ENCODE data around the gene CYP4F22.
"Not testable (repeated sequence)": the region's sequence is repeated elsewhere in the genome, so short reads cannot be mapped to it uniquely, and the experiment has no call there.

CYP4F22 gene

DNA sequence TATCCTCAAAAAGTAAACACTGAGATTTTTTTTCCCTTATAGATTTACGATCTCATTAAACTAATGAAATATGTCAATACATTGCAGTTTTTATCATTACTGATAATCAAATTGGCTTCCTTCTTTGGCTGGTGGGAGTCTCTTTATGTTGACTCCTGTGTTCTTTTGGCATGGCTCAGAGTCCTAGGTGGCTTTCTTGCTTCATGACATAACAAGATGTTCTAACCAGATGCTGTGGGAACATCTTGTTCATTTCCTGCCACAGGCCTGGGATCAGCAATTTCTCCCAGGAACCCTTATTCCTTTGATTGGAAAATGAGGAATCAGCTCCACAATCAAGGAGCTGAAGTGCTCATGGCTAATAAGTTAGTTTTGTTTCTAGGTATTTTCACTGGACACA lies 13.2 kb upstream of the CYP4F22 start:
- no peak for DNase-seq

DNA sequence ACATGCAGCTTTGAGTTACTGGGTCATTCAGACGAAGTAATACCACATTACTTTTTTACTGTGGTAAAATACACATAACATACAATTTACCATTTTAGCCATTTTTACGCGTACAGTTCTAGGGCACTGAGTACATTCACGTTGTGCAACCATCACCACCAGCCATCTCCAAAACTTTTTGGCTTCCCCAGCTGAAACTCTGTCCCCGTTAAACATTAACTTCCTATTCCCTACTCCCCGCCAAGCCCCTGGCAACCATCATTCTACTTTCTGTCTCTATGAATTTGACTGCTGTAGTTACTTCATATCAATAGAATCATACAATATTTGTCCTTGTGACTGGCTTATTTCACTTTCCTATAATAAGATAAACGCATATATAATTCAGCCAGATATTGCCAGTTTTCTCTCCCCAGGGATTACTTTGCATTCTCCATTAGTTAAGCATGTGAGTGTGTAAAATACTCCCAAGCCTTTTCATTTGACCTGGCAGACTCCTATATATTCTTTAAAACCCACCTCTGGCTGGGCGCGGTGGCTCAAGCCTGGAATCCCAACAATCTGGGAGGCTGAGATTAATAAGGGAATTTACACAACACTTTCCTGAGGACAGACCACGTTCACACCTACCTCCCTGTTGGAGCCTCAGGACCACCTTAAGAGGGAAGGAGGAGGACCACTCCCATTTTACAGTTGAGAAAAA lies 10.0 kb upstream of the CYP4F22 start:
- no peak for DNase-seq

DNA sequence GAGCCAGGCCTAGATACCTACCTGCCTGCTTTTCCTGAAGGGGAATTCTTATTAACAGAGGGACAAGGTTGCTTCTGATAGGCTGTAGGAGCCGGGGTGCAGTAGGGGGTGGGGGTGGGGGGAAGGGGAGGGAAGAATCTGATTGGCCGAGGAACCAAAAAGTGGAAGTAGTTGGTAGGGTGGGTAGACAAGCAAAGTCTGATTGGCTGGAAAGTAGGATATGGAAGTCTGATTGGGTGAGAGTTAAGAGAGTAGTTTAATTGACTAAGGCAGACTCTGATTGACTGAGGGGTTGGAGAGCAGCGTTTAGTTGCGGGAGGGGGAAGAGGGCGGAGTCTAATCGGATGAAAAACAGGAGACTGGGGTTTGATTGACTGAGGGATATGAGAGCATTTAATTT lies 9.4 kb upstream of the CYP4F22 start:
- DNase-seq: no peak

DNA sequence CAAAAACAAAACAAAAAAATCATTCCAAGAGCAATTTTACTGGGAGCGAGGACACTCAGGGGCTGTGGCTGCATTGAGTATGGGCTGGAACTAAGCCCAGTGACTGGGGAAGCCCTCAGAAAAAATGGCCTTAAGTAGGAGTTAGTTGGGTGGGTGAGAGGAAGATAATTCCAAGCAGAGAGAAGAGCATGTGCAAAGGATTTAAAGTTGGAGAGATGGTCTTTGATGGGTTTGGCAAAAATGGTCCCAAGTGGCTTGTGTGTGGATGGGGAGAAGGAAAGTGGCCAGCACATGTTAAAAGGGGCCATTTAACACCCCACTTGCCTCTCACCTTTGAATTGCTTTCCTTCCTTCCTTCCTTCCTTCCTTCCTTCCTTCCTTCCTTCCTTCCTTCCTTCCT lies 6.7 kb upstream of the CYP4F22 start:
- DNase-seq: no peak

DNA sequence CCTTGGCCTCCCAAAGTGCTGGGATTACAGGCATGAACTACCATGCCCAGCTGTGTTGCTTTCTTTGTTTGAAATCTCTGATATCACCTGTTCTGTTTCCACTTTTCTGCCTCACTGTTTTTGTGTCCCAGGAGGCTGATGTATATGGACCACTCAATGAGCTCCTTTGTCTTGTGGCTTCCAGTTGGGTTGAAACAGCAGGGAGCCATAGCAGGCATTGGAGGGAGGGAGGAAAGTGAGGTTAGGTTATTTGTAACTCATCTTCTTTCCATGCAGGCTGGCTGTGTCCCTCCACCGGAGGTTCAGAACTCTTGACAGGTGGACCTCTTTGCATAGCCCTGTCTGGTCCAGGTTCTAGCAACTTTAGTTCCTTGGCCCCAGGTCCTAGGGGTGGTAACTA lies 6.1 kb upstream of the CYP4F22 start:
- no peak for DNase-seq

DNA sequence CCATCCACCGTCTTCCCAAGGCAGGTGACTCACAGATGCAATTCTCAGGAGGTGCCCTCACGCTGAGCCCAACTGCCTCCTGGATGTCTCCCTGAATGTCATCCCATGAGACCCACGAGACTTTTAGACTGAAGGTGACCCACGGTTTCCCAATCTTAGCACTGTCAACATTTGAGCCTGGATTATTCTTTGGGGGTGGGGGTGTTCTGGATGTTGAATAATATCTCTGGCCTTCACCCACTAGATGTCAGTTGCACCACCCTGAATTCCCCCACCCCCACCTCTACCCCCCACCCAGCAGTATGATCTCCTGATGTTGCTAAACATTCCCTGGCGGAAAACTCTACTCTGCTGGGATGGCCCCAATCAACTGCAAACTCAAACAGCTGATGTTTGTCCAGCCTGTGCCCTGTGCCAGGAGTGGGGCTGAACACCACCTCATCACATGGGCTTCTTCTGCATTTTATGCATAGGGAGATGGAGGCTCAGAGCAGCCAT lies 2.2 kb upstream of the CYP4F22 start:
- DNase-seq: no peak

DNA sequence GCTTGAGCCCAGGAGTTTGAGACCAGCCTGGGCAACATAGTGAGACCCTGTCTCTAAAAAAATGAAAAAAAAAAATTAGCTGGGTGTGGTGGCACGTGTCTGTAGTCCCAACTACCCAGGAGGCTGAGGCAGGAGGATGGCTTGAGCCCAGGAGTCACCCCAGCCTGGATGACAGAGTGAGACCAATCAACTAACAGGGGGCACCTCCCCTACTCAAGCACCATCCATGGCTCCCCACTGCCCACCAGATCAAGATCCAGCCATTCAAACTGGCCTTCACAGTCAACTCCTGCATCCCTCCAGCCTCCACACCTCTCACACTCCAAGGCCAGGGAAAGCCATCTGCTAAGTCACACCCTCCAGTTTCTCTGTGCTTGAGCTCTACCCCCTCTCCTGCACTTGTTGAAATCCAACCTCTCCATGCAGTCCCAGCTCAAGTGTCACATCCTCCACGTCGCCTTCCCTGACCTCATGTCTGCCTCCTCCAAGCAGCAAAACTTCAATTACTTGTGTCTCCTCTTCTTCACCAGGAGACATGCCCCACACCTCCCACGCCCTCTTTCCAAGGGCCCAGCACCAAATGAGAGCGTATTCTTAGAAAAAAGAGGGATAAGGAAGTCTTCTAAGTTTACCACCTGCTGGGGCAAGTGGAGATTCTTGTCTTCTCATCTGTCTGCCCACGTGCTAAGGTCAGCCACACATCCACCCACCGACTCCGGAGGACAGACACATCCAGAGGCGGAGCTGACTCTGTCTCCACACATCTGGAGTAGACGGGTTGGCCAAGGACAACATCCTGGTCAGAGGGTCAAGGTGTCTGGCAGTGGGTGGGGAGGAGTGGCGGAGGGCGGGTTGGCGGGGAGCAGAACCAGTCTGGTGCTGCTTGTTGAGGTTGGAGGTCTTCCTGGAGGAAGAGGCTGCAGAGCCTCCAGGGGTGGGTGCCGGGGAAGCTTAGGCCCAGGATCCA lies 974 bp upstream of the CYP4F22 start:
- no peak for DNase-seq

DNA sequence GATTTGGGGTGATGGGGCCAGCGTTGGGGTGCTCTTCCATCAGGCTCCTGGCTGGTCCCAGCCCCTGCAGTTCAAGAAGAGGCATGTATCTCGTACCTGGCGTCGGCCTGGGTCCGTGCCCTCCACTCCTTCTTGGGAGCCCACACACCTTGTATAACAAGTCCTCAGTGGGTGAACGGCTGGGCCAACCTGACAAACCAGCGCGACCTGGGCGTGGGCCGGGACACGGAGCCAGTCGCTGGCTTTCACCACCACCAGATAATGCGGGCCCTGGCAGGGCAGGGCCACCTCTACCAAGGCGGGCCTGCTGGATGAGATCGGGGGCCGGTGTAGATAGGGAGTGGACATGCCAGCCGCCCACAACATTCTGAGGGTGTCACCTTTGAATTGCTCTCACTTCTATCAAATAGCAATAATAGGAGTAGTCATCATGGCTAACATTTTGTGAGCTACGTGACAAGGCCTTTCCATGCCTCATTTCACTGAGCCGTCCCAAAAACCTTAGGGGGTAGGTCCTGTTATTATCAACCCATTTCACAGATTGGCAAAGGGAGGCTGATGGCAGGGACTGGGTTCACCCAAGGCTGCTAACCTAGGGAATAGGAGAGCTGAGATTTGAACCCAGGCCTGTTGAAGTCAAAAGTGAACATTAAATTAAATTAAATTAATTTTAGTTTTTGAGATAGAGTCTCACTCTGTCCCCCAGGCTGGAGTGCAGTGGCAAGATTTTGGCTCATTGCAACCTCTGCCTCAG lies 3.5 kb downstream of the CYP4F22 start:
- DNase-seq: no peak

DNA sequence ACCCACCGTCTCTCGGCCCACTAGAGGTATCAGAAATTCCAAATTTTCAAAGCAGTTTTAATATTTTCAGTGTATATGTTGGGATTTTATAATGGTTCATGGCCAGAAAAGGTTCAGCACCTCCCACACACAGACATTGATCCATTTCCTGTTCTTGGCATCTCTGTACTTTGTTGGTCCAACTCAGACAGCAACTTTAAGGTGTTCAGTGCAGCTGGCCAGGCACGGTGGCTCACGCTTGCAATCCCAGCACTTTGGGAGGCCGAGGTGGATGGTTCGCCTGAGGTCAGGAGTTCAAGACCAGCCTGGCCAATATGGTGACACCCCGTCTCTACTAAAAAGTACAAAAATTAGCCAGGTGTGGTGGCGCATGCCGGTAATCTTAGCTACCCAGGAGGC lies 6.9 kb downstream of the CYP4F22 start:
- not testable (repeated sequence) for DNase-seq

DNA sequence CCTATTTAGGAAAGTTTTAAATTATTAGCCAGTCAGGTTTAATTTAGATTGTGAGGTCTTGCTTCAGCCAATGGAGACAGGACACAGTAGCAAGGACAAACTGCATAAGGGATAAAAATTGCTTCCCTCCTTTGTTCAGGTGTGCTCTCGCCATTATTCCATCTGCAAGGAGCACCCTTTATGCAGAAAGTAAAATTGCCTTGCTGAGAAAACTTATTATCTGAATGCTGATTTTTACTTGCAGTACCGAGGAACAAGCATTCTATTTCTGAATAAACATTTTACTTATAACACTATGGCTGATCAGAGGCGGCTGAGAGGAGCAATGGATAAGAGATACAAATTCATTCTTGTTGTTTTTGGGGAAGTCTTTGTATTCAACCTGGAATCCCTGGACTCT lies 8.0 kb downstream of the CYP4F22 start:
- no peak for DNase-seq

DNA sequence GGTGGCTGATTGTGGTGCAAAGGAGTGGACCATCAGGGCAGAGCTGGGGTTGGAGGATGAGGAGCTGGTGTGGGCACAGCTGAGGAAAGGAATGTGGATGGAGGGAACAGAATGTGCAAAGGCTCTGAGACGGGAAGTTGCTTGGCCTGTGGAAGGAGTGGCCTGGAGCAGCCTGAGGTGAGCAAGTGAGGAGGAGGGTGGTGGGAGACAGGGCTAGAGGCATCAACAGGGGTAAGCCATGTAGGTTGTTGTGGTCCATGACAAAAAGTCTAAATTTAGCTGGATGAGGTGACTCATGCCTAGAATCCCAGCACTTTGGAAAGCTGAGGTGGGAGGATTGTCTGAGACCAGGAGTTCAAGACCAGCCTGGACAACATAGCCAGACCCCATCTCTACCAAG lies 9.5 kb downstream of the CYP4F22 start:
- DNase-seq: no peak

DNA sequence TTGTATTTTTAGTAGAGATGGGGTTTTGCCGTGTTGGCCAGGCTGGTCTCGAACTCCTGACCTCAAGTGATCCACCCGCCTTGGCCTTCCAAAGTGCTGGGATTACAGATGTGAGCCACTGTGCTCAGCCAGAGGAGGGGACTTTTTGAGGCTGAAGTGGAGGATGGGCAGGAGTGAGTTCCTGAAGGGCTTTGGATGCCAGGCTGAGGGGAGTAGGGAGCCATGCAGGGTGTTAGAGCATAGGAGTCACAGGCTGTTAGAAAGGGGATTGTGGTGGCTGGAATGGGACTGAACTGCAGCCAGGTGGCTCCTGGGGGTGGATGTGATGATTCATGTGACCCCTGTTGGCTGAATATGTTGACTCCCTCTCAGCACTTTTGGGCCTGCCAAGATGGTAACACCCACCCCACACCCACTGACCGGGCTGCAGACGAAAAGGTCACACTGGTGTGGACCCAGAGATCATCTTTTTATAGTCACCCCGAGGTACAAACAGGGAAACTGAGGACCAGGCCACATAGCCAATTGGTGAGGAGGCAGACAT lies 11.2 kb downstream of the CYP4F22 start:
- no peak for DNase-seq

DNA sequence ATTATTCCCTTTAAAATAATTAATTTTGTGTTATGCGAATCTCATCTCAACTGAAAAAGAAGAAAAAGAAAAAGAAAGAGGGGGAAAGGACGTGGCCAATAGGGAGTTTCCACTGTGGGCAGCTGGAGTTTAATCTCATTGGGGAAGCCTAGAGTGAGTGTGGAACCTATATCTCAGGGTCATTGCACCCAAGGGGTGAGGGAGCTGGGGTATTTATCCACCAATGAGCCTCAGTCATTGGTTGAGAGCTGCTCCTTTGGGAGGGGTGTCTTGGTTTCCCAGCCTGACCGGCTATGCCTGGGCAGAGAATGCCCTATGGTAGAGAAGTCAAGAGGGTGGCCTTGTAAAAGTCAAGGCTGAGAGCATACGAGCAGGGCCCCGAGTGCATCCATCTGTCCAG lies 16.5 kb downstream of the CYP4F22 start:
- DNase-seq: no peak

DNA sequence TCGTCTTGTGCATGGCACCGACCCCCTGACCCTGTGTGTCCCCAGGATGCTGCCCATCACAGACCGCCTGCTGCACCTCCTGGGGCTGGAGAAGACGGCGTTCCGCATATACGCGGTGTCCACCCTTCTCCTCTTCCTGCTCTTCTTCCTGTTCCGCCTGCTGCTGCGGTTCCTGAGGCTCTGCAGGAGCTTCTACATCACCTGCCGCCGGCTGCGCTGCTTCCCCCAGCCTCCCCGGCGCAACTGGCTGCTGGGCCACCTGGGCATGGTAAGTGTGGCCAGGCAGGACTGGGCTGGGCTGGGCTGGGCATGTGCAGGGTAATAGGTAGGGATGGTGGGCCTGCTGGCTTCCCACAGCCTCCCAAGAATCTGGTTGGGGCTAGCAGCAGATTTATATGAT lies 17.0 kb downstream of the CYP4F22 start:
- DNase-seq: no peak

DNA sequence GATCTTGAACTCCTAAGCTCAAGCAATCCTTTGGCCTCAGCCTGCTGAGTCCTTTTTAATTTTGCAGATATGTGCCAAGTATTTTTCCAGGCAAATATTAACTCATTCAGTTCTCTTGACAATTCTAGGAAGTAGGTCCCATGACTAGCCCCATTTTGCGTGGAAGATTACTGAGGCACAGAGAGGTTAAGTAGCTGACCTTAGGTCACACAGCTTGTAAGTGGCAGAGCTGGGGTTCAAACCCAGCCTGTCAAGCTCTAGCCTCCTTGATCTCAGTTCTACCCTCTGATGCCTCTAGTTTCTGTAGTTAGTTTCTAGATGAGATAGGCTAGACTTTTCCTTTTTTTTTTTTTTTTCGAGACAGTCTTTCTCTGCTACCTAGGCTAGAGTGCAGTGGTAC lies 18.1 kb downstream of the CYP4F22 start:
- DNase-seq: no peak

DNA sequence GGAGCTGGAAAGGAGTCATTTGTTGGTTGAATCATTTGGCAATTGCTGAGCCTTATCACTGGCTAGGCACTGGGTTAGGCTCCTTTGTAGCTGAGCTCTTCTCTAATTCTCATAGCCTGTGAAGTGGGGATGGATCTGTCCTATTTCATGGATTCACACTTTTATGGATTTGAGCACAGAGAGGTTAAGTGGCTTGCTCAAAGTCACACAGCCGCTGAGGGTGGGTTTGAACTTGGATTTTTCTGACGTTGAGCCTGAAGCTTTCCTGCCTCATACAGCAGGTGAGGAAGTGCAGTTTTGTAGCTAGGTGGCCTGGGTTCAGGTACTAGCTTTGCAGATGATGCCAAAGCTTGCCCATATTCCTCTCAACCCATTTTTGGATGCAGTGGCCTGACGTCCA lies 19.4 kb downstream of the CYP4F22 start:
- DNase-seq: no peak

DNA sequence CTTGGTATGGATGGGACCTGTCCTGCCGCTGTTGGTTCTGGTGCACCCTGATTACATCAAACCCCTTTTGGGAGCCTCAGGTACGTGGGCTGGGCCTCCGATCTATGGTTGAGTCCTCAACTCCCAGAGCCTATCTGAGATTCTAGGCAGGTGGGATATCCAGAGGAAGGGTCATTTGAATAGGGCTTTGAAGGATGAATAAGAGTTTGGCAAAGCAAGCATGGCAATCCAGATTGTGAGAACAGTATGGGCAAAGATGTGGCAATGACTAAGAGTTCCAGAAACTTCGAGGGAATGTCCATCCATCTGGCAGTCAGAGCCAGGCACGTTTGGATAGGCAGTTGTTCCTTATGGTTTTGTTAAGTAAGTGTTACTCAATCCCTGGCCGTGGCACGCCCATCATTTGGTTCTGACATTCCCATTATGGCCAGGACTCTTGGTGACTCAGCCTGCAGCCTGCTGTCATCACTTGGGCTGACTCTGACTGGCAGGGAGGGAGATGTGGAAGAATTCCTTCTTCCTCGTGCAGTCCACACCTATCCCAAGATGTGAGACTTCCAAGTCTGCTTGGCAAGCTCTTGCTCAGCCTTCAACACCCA lies 21.5 kb downstream of the CYP4F22 start:
- DNase-seq: no peak

DNA sequence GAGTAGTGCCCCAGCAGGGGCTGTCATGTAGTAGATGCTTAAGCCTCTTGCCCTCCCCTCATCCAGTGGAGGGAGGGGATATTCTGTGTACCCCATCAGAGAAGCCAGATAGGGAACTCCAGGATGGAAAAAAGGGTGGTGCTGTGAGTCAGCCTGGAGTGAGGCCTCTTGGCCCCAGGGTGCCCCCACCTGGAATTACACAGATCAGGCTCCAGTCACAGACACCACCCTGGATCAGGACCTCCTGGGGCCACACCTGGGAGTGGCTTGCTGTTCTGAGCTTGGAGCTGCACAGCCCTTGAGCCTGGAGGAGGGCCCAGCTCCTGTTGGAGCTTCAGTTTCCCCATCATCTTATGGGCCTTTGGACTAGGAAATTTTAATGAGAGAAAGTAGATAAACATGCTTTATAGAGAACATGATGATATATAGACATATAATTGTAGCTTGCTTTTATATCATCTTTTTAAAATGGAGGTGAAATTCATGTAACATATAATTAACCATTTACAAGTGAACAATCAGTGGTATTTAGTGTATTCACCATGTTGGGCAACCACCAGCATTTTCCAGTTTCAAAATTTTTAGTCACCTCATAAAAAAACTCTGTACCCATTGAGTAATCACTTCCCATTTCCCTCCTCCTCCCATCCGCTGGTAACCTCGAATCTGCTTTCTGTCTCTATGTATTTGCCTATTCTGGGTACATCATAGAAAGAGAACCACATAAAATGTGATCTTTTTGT lies 24.6 kb downstream of the CYP4F22 start:
- DNase-seq: no peak

DNA sequence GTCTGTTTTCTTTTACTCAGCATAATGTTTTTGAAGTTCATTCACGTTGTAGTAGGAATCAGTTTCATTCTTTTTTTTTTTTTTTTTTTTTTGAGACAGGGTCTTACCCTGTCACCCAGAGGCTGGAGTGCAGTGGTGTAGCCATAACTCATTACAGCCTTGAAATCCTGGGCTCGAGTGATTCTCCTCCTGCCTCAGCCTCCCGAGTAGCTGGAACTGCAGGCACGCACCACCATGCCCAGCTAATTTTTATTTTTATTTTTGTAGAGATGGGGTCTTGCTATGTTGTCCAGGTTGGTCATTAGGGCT lies 25.2 kb downstream of the CYP4F22 start:
- DNase-seq: not testable (repeated sequence)

DNA sequence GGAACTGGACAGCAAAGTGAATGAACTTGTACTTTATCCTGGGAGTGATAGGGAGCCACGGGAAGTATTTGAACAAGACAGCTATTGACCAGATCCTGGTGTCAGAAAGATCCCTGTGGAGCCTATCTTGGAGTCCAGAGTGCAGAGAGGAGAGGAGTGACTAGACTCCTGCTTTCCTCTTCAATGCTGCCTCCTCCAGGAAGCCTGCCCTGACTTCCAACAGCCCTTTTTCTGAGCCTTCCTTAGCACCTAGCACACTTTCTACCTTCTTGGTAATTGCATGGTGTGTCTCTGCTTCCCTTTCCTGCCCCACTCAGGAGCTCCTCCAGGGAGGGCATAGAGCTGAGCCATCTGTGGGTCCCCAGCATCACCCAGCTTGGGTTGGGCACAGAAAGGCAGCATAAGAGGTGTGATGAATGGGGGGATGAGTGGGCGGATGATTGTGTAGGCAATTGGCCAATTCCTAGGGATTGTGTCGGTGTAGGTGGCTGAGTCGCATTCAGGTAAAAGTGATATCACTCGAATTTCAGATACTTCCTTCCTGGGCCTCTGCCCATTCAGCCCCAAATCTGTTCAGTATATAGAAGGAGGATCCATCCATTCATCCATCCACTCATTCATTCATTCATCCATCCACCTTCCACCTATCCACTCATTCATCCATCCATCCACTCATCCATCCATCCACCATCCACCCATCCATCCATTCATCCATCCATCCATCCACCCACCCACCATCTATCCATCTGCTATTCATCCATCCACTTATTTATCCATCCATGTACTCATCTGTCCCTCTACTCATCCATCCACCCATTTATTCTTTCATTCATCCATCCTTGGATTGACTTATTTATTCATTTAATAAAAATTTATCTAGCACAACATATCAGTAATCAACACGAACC lies 26.9 kb downstream of the CYP4F22 start:
- no peak for DNase-seq

DNA sequence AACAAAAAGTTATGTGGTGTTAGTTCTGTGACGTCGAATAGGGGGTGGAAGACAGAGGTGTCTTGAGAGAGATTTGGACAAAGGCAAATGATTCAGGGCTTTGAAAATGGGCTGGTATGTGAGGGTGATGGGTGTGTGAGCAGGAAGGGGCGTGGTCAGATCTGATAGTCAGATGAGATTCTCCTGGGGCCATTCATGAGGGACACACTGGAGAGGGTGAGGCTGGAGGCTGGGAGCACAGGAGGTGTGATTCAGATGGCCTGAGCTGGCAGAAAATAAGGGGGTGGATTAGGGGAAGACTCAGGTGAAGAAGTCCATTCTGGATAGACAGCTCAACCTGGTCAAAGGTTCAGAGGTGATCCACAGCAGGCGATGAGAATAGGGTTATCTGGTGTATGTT lies 28.0 kb downstream of the CYP4F22 start:
- no peak for DNase-seq
